HUDEP-2 (cell line): ENCODE results near the gene MTAP.

Experiments
- DNase-seq, 76 experiments: peaks; one replicate each; lab custom pipeline; 2025; ENCODE audit not compliant: unreplicated experiment in 76 of 76; lab: John Stamatoyannopoulos, UW

The MTAP gene

GRCh38 chr9:21802418-21803000, at the start of gene MTAP:
TSS of gene MTAP (plus strand) at chr9:21802636. CDS start at chr9:21802749, 113 bp downstream.
- DNase-seq = peak in 74 of 76 experiments; percentile 31 to 87 (median 75)

- DNase-seq = no peak
Observed at GRCh38 chr9:21753523-21753922, 48.9 kb upstream of the MTAP start.

GRCh38 chr9:21754741-21755140, 47.7 kb upstream of the MTAP start:
- DNase-seq = no peak

- DNase-seq = no peak
Observed at GRCh38 chr9:21758540-21758939, 43.9 kb upstream of the MTAP start.

GRCh38 chr9:21761309-21761901, 41.0 kb upstream of the MTAP start:
- DNase-seq = no peak

- DNase-seq = no peak
Observed at GRCh38 chr9:21762064-21762463, 40.4 kb upstream of the MTAP start.

GRCh38 chr9:21764846-21765245, 37.6 kb upstream of the MTAP start:
- DNase-seq = no peak

- DNase-seq = no peak
Observed at GRCh38 chr9:21766096-21766495, 36.3 kb upstream of the MTAP start.

- no peak for DNase-seq
Observed at GRCh38 chr9:21770871-21771560, 31.4 kb upstream of the MTAP start.

GRCh38 chr9:21777701-21778100, 24.7 kb upstream of the MTAP start:
- no peak for DNase-seq

- DNase-seq = no peak
Observed at GRCh38 chr9:21778304-21778703, 24.1 kb upstream of the MTAP start.

GRCh38 chr9:21779397-21779796, 23.0 kb upstream of the MTAP start:
- no peak for DNase-seq

GRCh38 chr9:21781656-21782055, 20.8 kb upstream of the MTAP start:
- DNase-seq = no peak

GRCh38 chr9:21782205-21782604, 20.2 kb upstream of the MTAP start:
- DNase-seq = no peak

GRCh38 chr9:21788752-21789151, 13.7 kb upstream of the MTAP start:
- no peak for DNase-seq

GRCh38 chr9:21789541-21790037, 12.8 kb upstream of the MTAP start:
- peak in 56 of 76 experiments; percentile 1 to 79 (median 47) for DNase-seq

- no peak for DNase-seq
Observed at GRCh38 chr9:21795483-21795882, 7.0 kb upstream of the MTAP start.

- no peak for DNase-seq
Observed at GRCh38 chr9:21796768-21797167, 5.7 kb upstream of the MTAP start.

GRCh38 chr9:21800931-21801682, 1.3 kb upstream of the MTAP start:
- DNase-seq = no peak

- DNase-seq = peak in 5 of 76 experiments; percentile 20 to 42 (median 33)
Observed at GRCh38 chr9:21801683-21802417, 586 bp upstream of the MTAP start.

GRCh38 chr9:21803649-21804048, 1.2 kb downstream of the MTAP start:
- DNase-seq = no peak
